Nephron (organoid): ENCODE measurements around the gene USH2A.

Experiments
- H3K27ac Mint-ChIP-seq, 3 experiments: 2 replicates each; pipeline ENCODE4 v1.8.0; 2020; ENCODE audit warnings: mixed read lengths in 3 of 3, mild to moderate bottlenecking in 2 of 3, moderate library complexity in 1 of 3
- H3K27me3 Mint-ChIP-seq: 2 replicates; pipeline ENCODE4 v1.8.0; 2021; ENCODE audit warnings: low read depth, mild to moderate bottlenecking, moderate library complexity, mixed read lengths
- H3K36me3 Mint-ChIP-seq: 2 replicates; pipeline ENCODE4 v1.8.0; 2020; ENCODE audit warnings: low read depth, mixed read lengths
- H3K4me1 Mint-ChIP-seq: 2 replicates; pipeline ENCODE4 v1.8.0; 2020; ENCODE audit warnings: mixed read lengths
- H3K4me3 Mint-ChIP-seq, 3 experiments: 2 replicates each; pipeline ENCODE4 v1.8.0; 2020; ENCODE audit warnings: mild to moderate bottlenecking in 3 of 3, mixed read lengths in 3 of 3, moderate library complexity in 2 of 3
- H3K9me3 Mint-ChIP-seq: 2 replicates; pipeline ENCODE4 v1.8.0; 2020; ENCODE audit warnings: mixed read lengths
- CTCF ChIP-seq, 3 experiments: fragments of 200-600 bp; sonication (generic); IDR thresholded peaks; one replicate each; pipeline ENCODE4 v1.5.0; 2021; ENCODE audit warnings: antibody characterized with exemption in 3 of 3; ENCODE audit not compliant: unreplicated experiment in 3 of 3

Gene USH2A

DNA sequence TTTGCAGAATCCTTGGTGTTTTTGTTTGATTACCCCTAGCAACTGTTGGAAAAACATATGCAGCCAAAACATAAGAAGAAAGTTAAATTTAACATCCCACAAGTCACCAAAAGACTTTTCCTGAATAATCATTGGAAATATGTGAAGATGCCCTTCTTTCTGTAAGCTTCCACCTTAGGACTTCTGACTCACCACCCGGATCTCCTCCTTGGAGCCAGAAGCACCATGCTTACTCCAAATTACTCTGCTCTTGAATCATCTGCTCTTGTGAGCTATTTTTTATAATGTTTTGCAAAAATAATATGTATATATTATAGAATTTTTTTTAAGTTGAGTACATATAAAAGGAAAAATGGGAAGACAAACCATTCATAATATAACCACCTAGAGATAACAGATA lies 464.4 kb downstream of the USH2A start:
- Mint-ChIP-seq H3K36me3 (no peaks in the 10 kb centered on the region), H3K27me3 (no peaks in the 10 kb centered on the region), H3K9me3 (peaks cover 2% of the 10 kb centered on the region)

GRCh38 chr1:215957663-215958062 lies 465.6 kb downstream of the USH2A start:
- H3K27me3 Mint-ChIP-seq, result no peaks in the 10 kb centered on the region

More for the DNA sequence above, 464.4 kb downstream of the USH2A start:
- Mint-ChIP-seq H3K27ac (no peak overlapping the region), H3K4me3 (no peak overlapping the region), H3K4me1 (peaks cover 11% of the 10 kb centered on the region)
- TF ChIP-seq CTCF (IDR thresholded peaks at IDR 0.05; ENCODE audit: unreplicated experiment in 3 of 3), result no peak

DNA sequence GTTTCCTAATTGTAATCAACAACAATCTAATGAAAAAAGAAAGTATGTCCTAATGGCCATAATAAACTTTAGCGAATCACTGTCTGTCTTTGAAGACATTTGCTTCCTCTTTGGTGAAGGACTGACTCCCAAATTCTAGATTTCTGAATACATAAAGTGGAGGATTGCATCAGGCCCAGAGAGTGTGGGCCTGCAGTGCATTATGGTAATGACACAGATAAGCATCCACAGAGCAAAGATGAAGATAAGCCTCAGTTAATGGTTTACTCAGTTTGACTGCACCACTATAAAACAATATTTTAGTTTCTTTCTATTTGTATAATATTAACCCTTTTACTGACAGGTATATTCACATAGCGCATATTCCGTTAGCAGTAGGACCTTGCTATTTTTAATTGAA lies 490.7 kb downstream of the USH2A start:
- TF ChIP-seq CTCF (IDR thresholded peaks at IDR 0.05; ENCODE audit: unreplicated experiment in 3 of 3), result no peak
- no peak overlapping the region for H3K27ac Mint-ChIP-seq
- H3K36me3 Mint-ChIP-seq, result no peaks in the 10 kb centered on the region
- no peaks in the 10 kb centered on the region for H3K4me1 Mint-ChIP-seq
- no peaks in the 10 kb centered on the region for H3K9me3 Mint-ChIP-seq
- H3K27me3 Mint-ChIP-seq, result no peaks in the 10 kb centered on the region
- H3K4me3 Mint-ChIP-seq, result no peak overlapping the region

More at GRCh38 chr1:215957663-215958062, 465.6 kb downstream of the USH2A start:
- Mint-ChIP-seq H3K9me3 (peaks cover 2% of the 10 kb centered on the region), H3K27ac (peak overlapping the region in 1 of 3 experiments; percentile 42), H3K4me3 (peak overlapping the region; percentile 25 to 30 (median 27)), H3K4me1 (peaks cover 11% of the 10 kb centered on the region), H3K36me3 (no peaks in the 10 kb centered on the region)
- TF ChIP-seq CTCF (IDR thresholded peaks at IDR 0.05; ENCODE audit: unreplicated experiment in 3 of 3), result no peak

DNA sequence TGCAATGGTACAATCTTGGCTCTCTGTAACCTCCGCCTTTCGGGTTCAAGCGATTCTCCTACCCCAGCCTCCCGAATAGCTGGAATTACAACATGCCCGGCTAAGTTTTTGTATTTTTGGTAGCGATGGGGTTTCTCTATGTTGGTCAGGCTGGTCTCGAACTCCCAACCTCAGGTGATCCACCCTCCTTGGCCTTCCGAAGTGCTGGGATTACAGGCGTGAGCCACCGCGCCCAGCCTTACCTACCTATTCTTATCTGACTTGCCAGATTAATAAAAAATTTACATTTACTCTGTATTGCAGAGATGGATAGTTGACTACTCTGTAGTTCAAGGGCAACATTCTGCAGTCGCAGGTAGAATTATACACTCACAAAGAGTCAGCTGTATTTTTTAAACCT lies 496.6 kb downstream of the USH2A start:
- H3K36me3 Mint-ChIP-seq, result no peaks in the 10 kb centered on the region
- H3K27ac Mint-ChIP-seq, result no peak overlapping the region
- H3K4me1 Mint-ChIP-seq, result no peaks in the 10 kb centered on the region
- H3K9me3 Mint-ChIP-seq, result no peaks in the 10 kb centered on the region
- H3K4me3 Mint-ChIP-seq, result no peak overlapping the region
- no peak for TF ChIP-seq CTCF (IDR thresholded peaks at IDR 0.05; ENCODE audit: unreplicated experiment in 3 of 3)
- no peaks in the 10 kb centered on the region for H3K27me3 Mint-ChIP-seq

- no peak overlapping the region for H3K27ac Mint-ChIP-seq
- no peak overlapping the region for H3K4me3 Mint-ChIP-seq
- H3K9me3 Mint-ChIP-seq, result no peaks in the 10 kb centered on the region
- H3K4me1 Mint-ChIP-seq, result no peaks in the 10 kb centered on the region
- no peaks in the 10 kb centered on the region for H3K36me3 Mint-ChIP-seq
- no peaks in the 10 kb centered on the region for H3K27me3 Mint-ChIP-seq
- no peak for TF ChIP-seq CTCF (IDR thresholded peaks at IDR 0.05; ENCODE audit: unreplicated experiment in 3 of 3)
These were observed 500.0 kb downstream of the USH2A start for GRCh38 chr1:215923129-215923824.

GRCh38 chr1:215911406-215911968 lies 511.8 kb downstream of the USH2A start:
- Mint-ChIP-seq H3K4me1 (no peaks in the 10 kb centered on the region), H3K36me3 (no peaks in the 10 kb centered on the region), H3K27me3 (no peaks in the 10 kb centered on the region), H3K27ac (no peak overlapping the region), H3K9me3 (no peaks in the 10 kb centered on the region), H3K4me3 (no peak overlapping the region)
- TF ChIP-seq CTCF (IDR thresholded peaks at IDR 0.05; ENCODE audit: unreplicated experiment in 3 of 3), result no peak
